ENCODE data around the gene SEC31B.

SEC31B gene

DNA sequence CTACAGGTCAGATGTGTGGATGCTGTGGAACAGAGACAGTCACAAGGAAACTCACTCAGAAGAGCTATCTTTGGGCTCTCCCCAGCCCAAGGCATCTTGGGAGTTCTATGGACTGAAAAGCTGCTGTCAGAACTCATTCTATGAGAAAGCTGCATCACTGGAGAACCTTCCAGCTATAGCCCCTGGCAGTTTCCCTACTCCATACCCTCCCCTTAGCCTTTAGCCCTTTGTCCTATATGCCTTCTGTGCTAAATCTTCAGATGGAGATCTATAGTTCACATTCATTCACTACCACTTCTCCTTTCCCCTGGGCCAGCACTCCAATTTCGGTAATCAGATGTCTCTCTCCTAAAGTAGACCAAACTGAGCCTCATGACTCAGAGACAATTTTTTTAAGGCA lies 49.9 kb downstream of the SEC31B start:
- Histone ChIP-seq H3K4me3 (ENCODE audit: insufficient read depth, low read length, poor library complexity, severe bottlenecking) (no peak overlapping the region), H3K4me2 (ENCODE audit: low read depth, low read length, poor library complexity, severe bottlenecking) (no peak overlapping the region), H2AFZ (ENCODE audit: low read depth, low read length, severe bottlenecking) (no peak overlapping the region), H4K20me1 (ENCODE audit: low read depth, low read length) (no peaks in the 10 kb centered on the region), H3K79me2 (ENCODE audit: insufficient read depth, low read length) (no peaks in the 10 kb centered on the region), H3F3A (ENCODE audit: insufficient read depth) (no peaks in the 10 kb centered on the region), H3K27me3 (ENCODE audit: low read length) (no peaks in the 10 kb centered on the region), H3K9me3 (ENCODE audit: insufficient read depth, low read length) (no peaks in the 10 kb centered on the region), H3K9me2 (replicated peaks; ENCODE audit: insufficient read depth, low read length) (no peaks in the 10 kb centered on the region), H3K27ac (ENCODE audit: low read depth, low read length) (no peak overlapping the region), H3K9ac (ENCODE audit: low read length) (no peak overlapping the region), H3K36me3 (ENCODE audit: low read length) (no peaks in the 10 kb centered on the region)
- no peak for TF ChIP-seq EZH2phosphoT487 (conservative IDR thresholded peaks at IDR 0.05; ENCODE audit: low read length)
- TF ChIP-seq, protein P1, sequence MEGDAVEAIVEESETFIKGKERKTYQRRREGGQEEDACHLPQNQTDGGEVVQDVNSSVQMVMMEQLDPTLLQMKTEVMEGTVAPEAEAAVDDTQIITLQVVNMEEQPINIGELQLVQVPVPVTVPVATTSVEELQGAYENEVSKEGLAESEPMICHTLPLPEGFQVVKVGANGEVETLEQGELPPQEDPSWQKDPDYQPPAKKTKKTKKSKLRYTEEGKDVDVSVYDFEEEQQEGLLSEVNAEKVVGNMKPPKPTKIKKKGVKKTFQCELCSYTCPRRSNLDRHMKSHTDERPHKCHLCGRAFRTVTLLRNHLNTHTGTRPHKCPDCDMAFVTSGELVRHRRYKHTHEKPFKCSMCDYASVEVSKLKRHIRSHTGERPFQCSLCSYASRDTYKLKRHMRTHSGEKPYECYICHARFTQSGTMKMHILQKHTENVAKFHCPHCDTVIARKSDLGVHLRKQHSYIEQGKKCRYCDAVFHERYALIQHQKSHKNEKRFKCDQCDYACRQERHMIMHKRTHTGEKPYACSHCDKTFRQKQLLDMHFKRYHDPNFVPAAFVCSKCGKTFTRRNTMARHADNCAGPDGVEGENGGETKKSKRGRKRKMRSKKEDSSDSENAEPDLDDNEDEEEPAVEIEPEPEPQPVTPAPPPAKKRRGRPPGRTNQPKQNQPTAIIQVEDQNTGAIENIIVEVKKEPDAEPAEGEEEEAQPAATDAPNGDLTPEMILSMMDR (IDR thresholded peaks at IDR 0.05; ENCODE audit: insufficient read depth, low read length, poor library complexity, severe bottlenecking), result no peak

DNA sequence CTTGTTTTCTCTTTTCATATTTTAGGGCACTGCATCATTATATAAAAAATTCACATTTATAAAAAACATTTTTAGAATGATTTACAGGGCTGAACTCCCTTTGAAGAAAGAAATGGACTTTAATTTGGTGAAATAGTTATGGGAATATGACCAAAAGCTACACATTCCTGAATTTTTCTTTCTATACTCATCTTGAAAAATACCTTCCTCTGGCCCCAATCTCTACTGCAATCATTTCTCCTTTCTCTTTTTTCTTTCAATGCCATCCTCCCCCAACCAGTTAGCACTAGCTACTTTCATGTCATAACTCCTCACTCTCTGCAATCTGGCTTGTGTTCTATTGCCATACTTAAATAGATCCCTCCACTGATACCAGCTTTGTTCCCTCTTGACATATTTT lies 50.7 kb downstream of the SEC31B start:
- no peak overlapping the region for H3K9ac ChIP-seq (ENCODE audit: low read length)
- no peak overlapping the region for H3K27ac ChIP-seq (ENCODE audit: low read depth, low read length)
- no peak overlapping the region for H2AFZ ChIP-seq (ENCODE audit: low read depth, low read length, severe bottlenecking)
- H3K9me2 ChIP-seq (replicated peaks; ENCODE audit: insufficient read depth, low read length), result no peaks in the 10 kb centered on the region
- H3F3A ChIP-seq (ENCODE audit: insufficient read depth), result no peaks in the 10 kb centered on the region
- no peaks in the 10 kb centered on the region for H3K79me2 ChIP-seq (ENCODE audit: insufficient read depth, low read length)
- H3K36me3 ChIP-seq (ENCODE audit: low read length), result no peaks in the 10 kb centered on the region
- no peak overlapping the region for H3K4me3 ChIP-seq (ENCODE audit: insufficient read depth, low read length, poor library complexity, severe bottlenecking)
- TF ChIP-seq, protein P1 (IDR thresholded peaks at IDR 0.05; ENCODE audit: insufficient read depth, low read length, poor library complexity, severe bottlenecking), result no peak
- TF ChIP-seq EZH2phosphoT487 (conservative IDR thresholded peaks at IDR 0.05; ENCODE audit: low read length), result no peak
- H3K27me3 ChIP-seq (ENCODE audit: low read length), result no peaks in the 10 kb centered on the region
- H3K9me3 ChIP-seq (ENCODE audit: insufficient read depth, low read length), result no peaks in the 10 kb centered on the region
- no peaks in the 10 kb centered on the region for H4K20me1 ChIP-seq (ENCODE audit: low read depth, low read length)
- no peak overlapping the region for H3K4me2 ChIP-seq (ENCODE audit: low read depth, low read length, poor library complexity, severe bottlenecking)

DNA sequence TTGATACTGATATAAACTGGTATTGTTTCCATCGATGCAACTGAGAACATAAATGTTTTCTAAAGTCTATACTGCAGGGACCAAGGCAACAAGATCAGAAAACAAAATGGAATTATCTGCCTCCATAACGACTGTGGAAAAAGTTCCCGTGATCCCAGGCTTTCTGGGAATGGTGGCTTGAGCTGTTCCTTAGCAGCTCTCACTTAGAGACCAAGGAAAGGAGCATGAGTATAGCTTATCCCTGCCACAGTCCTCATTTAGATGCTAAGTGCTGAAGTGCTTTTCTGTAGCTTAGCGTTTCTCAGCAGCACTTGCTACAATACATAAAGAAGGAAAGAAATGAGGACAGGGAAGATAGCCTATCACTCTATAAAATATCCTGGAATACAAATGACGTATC lies 51.3 kb downstream of the SEC31B start:
- Histone ChIP-seq H3K36me3 (ENCODE audit: low read length) (no peaks in the 10 kb centered on the region), H2AFZ (ENCODE audit: low read depth, low read length, severe bottlenecking) (no peak overlapping the region), H3K9me3 (ENCODE audit: insufficient read depth, low read length) (no peaks in the 10 kb centered on the region), H3F3A (ENCODE audit: insufficient read depth) (no peaks in the 10 kb centered on the region), H4K20me1 (ENCODE audit: low read depth, low read length) (no peaks in the 10 kb centered on the region), H3K4me3 (ENCODE audit: insufficient read depth, low read length, poor library complexity, severe bottlenecking) (no peak overlapping the region), H3K4me2 (ENCODE audit: low read depth, low read length, poor library complexity, severe bottlenecking) (no peak overlapping the region), H3K27me3 (ENCODE audit: low read length) (no peaks in the 10 kb centered on the region), H3K27ac (ENCODE audit: low read depth, low read length) (no peak overlapping the region), H3K9ac (ENCODE audit: low read length) (no peak overlapping the region), H3K79me2 (ENCODE audit: insufficient read depth, low read length) (no peaks in the 10 kb centered on the region), H3K9me2 (replicated peaks; ENCODE audit: insufficient read depth, low read length) (no peaks in the 10 kb centered on the region)
- TF ChIP-seq, protein P1 (IDR thresholded peaks at IDR 0.05; ENCODE audit: insufficient read depth, low read length, poor library complexity, severe bottlenecking), result no peak
- TF ChIP-seq EZH2phosphoT487 (conservative IDR thresholded peaks at IDR 0.05; ENCODE audit: low read length), result no peak
